Liver (tissue), 9 donors: Measurements from ENCODE around the gene ADARB1. TPM values are rescaled to one million over a fixed set of nuclear protein-coding genes. Genes with fewer than 3 reads are reported as not detected.
A peak's percentile ranks its signal among the peaks of the same experiment; 100 is the strongest.

Experiments used
- DNase-seq: peaks from one replicate; pipeline ENCODE4 v3.0.0-alpha.2; 2017; ENCODE audit warnings: low spot score
- H3K27ac ChIP-seq, 2 donors: one replicate each; pipeline ENCODE4 v1.7.0; 2013; ENCODE audit warnings: inconsistent platforms in 2 of 2, low read length in 2 of 2, control low read depth in 1 of 2, low read depth in 1 of 2, mild to moderate bottlenecking in 1 of 2
- H3K27me3 ChIP-seq, 4 donors: one replicate each; pipeline versions ENCODE4 v1.6.1 to v1.7.0; 2013; ENCODE audit warnings: low read length in 3 of 4, inconsistent platforms in 1 of 4, mild to moderate bottlenecking in 1 of 4, moderate library complexity in 1 of 4; ENCODE audit not compliant: control insufficient read depth in 4 of 4, insufficient read depth in 4 of 4
- H3K36me3 ChIP-seq, 4 donors: one replicate each; pipeline versions ENCODE4 v1.6.1 to v1.7.0; 2013; ENCODE audit warnings: low read length in 3 of 4, mild to moderate bottlenecking in 3 of 4, low read depth in 1 of 4, moderate library complexity in 1 of 4; ENCODE audit not compliant: control insufficient read depth in 4 of 4, insufficient read depth in 3 of 4
- H3K4me1 ChIP-seq, 4 donors: one replicate each; pipeline versions ENCODE4 v1.6.1 to v1.7.0; 2013; ENCODE audit warnings: low read length in 3 of 4, mild to moderate bottlenecking in 3 of 4, moderate library complexity in 1 of 4; ENCODE audit not compliant: control insufficient read depth in 4 of 4, insufficient read depth in 4 of 4
- H3K4me3 ChIP-seq, 3 donors: one replicate each; pipeline versions ENCODE4 v1.6.1 to v1.7.0; 2013; ENCODE audit warnings: low read length in 3 of 3, control low read depth in 1 of 3, low read depth in 1 of 3, mild to moderate bottlenecking in 1 of 3
- H3K9ac ChIP-seq, 2 donors: one replicate each; pipeline ENCODE4 v1.7.0; 2013; ENCODE audit warnings: low read length in 2 of 2, mild to moderate bottlenecking in 2 of 2, moderate library complexity in 2 of 2, control low read depth in 1 of 2, low read depth in 1 of 2
- H3K9me3 ChIP-seq, 4 donors: one replicate each; pipeline versions ENCODE4 v1.6.1 to v1.7.0; 2013; ENCODE audit warnings: low read length in 3 of 4; ENCODE audit not compliant: control insufficient read depth in 4 of 4
- ATF3 ChIP-seq: IDR thresholded peaks from 2 replicates; pipeline ENCODE4 v1.6.1; 2016; ENCODE audit warnings: antibody characterized with exemption
- EGR1 ChIP-seq, 2 donors: IDR thresholded peaks; 2 replicates each; pipeline ENCODE4 v1.6.1; 2016 to 2018; ENCODE audit warnings: antibody characterized with exemption in 2 of 2, low read depth in 2 of 2
- FOXA1 ChIP-seq: IDR thresholded peaks from 2 replicates; pipeline ENCODE4 v1.6.1; 2016; ENCODE audit warnings: antibody characterized with exemption
- FOXA2 ChIP-seq: IDR thresholded peaks from 2 replicates; pipeline ENCODE4 v1.6.1; 2016; ENCODE audit warnings: antibody characterized with exemption
- GABPA ChIP-seq, 2 donors: IDR thresholded peaks in 1 of 2; conservative IDR thresholded peaks in 1 of 2; 2 replicates each; pipeline ENCODE4 v1.6.1; 2016; ENCODE audit warnings: antibody characterized with exemption in 2 of 2, mild to moderate bottlenecking in 1 of 2, moderate library complexity in 1 of 2
- NR2F2 ChIP-seq: IDR thresholded peaks from 2 replicates; pipeline ENCODE4 v1.6.1; 2016; ENCODE audit warnings: antibody characterized with exemption
- RAD21 ChIP-seq, 2 donors: IDR thresholded peaks; 2 replicates each; pipeline ENCODE4 v1.6.1; 2016; ENCODE audit warnings: antibody characterized with exemption in 2 of 2, mild to moderate bottlenecking in 2 of 2
- RXRA ChIP-seq, 2 donors: IDR thresholded peaks; 2 replicates each; pipeline ENCODE4 v1.6.1; 2017 to 2018; ENCODE audit warnings: antibody characterized with exemption in 2 of 2, mild to moderate bottlenecking in 1 of 2
- SP1 ChIP-seq: IDR thresholded peaks from 2 replicates; pipeline ENCODE4 v1.6.1; 2018; ENCODE audit warnings: antibody characterized with exemption, mild to moderate bottlenecking
- TAF1 ChIP-seq: conservative IDR thresholded peaks from 2 replicates; pipeline ENCODE4 v1.6.1; 2016; ENCODE audit warnings: antibody characterized with exemption, mild to moderate bottlenecking
- ZBTB33 ChIP-seq: IDR thresholded peaks from 2 replicates; pipeline ENCODE4 v1.6.1; 2016; ENCODE audit warnings: antibody characterized with exemption
- WGBS: extraction: QIAGEN DNeasy Blood & Tissue Kit; methylation state at CpG from one replicate; pipeline ENCODE4 v1.1.7; 2013; 5-methylcytosine and 5-hydroxymethylcytosine counted together
- polyA plus RNA-seq, 2 donors: library from polyadenylated mRNA; stranded (reverse) in 1 of 2; unstranded in 1 of 2; fragments of 200-250 nt in 1 of 2; fragments of >200 nt in 1 of 2; fragmentation: Nextera tagmentation in 1 of 2; extraction: Ambion mirVana in 1 of 2; gene quantifications; one replicate each; pipeline versions ENCODE4 v1.2.1 to v1.2.3, GENCODE V29; 2013 to 2015
- total RNA-seq, 2 donors: library from RNA; depleted of rRNA; stranded (reverse); fragments of >200 nt; gene quantifications; one replicate each; pipeline ENCODE4 v1.2.3, GENCODE V29; 2014
- TF ChIP-seq, protein P1 (sequence below): IDR thresholded peaks from 2 replicates; pipeline ENCODE4 v1.6.1; 2016; ENCODE audit warnings: antibody characterized with exemption, mild to moderate bottlenecking
- TF ChIP-seq, protein P2 (sequence below): IDR thresholded peaks from 2 replicates; pipeline ENCODE4 v1.6.1; 2016; ENCODE audit warnings: antibody characterized with exemption
- donor health status: healthy.
- donor health status: healthy.
- donor health status: healthy.
- donor health status: healthy.
- donor health status: healthy.

Gene ADARB1
- total and polyA plus RNA-seq, 4 donors: 1.6 to 7.8 (median 2.9) TPM

DNA sequence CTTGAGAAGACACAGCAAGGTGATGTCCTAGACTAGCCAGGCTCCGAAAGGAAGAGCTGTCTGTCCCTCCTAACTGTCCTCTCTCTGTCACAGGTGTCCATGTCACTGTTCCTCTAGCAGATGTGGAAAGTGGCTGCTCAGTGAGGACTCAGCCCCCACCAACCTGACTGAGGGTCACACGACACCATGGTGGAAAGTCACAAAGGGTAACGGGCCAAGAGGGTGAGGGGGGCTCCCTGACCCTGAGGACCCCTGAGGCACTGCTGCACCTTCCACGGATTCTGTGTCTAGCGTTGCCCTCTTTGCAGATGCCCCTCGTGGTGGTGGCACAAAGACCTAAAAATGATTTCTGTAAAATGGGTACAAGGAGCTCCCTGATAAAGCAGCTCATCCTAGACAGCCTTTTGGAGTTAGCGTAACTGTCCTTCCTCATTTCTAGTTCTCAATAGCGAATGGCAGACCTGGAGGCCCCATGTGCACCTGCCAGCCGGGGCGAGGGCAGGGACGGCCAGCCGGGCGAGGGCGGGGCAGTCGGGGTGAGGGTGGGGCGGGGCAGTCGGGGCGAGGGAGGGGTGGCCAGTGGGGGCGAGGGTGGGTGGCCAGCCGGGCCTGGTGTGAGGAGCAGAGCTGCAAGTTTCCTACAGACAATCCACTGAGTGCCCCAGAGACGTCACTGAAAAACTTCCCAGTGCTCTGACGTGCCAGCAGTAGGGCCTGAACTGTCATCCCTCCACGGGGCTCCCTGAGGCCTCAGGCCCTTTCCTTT is 189.9 kb downstream of the ADARB1 start:
- Histone ChIP-seq H3K9me3 (no peaks in the 10 kb centered on the region), H3K36me3 (peaks cover 17 to 32% (median 19%) of the 10 kb centered on the region in 4 donors), H3K4me1 (peaks cover 2 to 15% (median 10%) of the 10 kb centered on the region in 4 donors), H3K27me3 (no peaks in the 10 kb centered on the region), H3K4me3 (no peak overlapping the region), H3K27ac (no peak overlapping the region), H3K9ac (no peak overlapping the region)
- 90% methylated on average over 23 of the region's 23 CpGs for WGBS
- peak; percentile 12 for DNase-seq
- TF ChIP-seq SP1: no peak
- no peak for TF ChIP-seq RXRA (IDR thresholded peaks at IDR 0.05)
- TF ChIP-seq EGR1 (IDR thresholded peaks at IDR 0.05; ENCODE audit: low read depth in 2 of 2): no peak
- no peak for TF ChIP-seq ZBTB33
- TF ChIP-seq ATF3: no peak
- no peak for TF ChIP-seq FOXA1
- TF ChIP-seq NR2F2: no peak
- no peak for TF ChIP-seq RAD21 (IDR thresholded peaks at IDR 0.05)
- TF ChIP-seq, protein P1, sequence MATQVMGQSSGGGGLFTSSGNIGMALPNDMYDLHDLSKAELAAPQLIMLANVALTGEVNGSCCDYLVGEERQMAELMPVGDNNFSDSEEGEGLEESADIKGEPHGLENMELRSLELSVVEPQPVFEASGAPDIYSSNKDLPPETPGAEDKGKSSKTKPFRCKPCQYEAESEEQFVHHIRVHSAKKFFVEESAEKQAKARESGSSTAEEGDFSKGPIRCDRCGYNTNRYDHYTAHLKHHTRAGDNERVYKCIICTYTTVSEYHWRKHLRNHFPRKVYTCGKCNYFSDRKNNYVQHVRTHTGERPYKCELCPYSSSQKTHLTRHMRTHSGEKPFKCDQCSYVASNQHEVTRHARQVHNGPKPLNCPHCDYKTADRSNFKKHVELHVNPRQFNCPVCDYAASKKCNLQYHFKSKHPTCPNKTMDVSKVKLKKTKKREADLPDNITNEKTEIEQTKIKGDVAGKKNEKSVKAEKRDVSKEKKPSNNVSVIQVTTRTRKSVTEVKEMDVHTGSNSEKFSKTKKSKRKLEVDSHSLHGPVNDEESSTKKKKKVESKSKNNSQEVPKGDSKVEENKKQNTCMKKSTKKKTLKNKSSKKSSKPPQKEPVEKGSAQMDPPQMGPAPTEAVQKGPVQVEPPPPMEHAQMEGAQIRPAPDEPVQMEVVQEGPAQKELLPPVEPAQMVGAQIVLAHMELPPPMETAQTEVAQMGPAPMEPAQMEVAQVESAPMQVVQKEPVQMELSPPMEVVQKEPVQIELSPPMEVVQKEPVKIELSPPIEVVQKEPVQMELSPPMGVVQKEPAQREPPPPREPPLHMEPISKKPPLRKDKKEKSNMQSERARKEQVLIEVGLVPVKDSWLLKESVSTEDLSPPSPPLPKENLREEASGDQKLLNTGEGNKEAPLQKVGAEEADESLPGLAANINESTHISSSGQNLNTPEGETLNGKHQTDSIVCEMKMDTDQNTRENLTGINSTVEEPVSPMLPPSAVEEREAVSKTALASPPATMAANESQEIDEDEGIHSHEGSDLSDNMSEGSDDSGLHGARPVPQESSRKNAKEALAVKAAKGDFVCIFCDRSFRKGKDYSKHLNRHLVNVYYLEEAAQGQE: no peak
- TF ChIP-seq, protein P2, sequence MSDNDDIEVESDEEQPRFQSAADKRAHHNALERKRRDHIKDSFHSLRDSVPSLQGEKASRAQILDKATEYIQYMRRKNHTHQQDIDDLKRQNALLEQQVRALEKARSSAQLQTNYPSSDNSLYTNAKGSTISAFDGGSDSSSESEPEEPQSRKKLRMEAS: no peak

GRCh38 chr21:45264912-45265515 is 190.6 kb downstream of the ADARB1 start:
- peaks cover 17 to 36% (median 21%) of the 10 kb centered on the region in 4 donors for H3K36me3 ChIP-seq
- WGBS: 96% methylated on average over 34 of the region's 34 CpGs
- H3K4me1 ChIP-seq: peaks cover 2 to 18% (median 10%) of the 10 kb centered on the region in 4 donors

More at GRCh38 chr21:45264912-45265515, 190.6 kb downstream of the ADARB1 start:
- Histone ChIP-seq H3K9ac (no peak overlapping the region), H3K9me3 (no peaks in the 10 kb centered on the region), H3K27ac (no peak overlapping the region), H3K4me3 (no peak overlapping the region), H3K27me3 (no peaks in the 10 kb centered on the region)
- DNase-seq: no peak
- no peak for TF ChIP-seq ATF3
- TF ChIP-seq FOXA2: no peak
- TF ChIP-seq, protein P1: no peak
- no peak for TF ChIP-seq TAF1
- TF ChIP-seq GABPA (IDR thresholded peaks at IDR 0.05 in 1 of 2, conservative IDR thresholded peaks at IDR 0.05 in 1 of 2): no peak
- TF ChIP-seq NR2F2: no peak
- no peak for TF ChIP-seq ZBTB33
